H9 (cell line): ENCODE results near the gene AADACL3. TPM values are rescaled to one million over a fixed set of nuclear protein-coding genes. Genes with fewer than 3 reads are reported as not detected.

ENCODE experiments used
- DNase-seq: peaks from one replicate; pipeline ENCODE4 v3.0.0-alpha.2; 2017
- H2AFZ ChIP-seq: one replicate; pipeline ENCODE4 v1.6.1; 2013; ENCODE audit warnings: mild to moderate bottlenecking, low read length, control low read depth, moderate library complexity
- H2AK5ac ChIP-seq: 2 replicates; pipeline ENCODE4 v1.6.1; 2013; ENCODE audit warnings: low read length, control low read depth, mixed read lengths; ENCODE audit not compliant: insufficient read length
- H2BK120ac ChIP-seq: one replicate; pipeline ENCODE4 v1.6.1; 2013; ENCODE audit warnings: low read depth, mild to moderate bottlenecking, low read length, control low read depth, inconsistent platforms; ENCODE audit not compliant: poor library complexity, severe bottlenecking
- H2BK12ac ChIP-seq: 2 replicates; pipeline ENCODE4 v1.6.1; 2013; ENCODE audit warnings: low read length, control low read depth, mixed read lengths, low read depth; ENCODE audit not compliant: insufficient read length
- H2BK15ac ChIP-seq: 2 replicates; pipeline ENCODE4 v1.6.1; 2013; ENCODE audit warnings: low read depth, low read length, control low read depth
- H2BK20ac ChIP-seq: one replicate; pipeline ENCODE4 v1.6.1; 2013; ENCODE audit warnings: low read depth, mild to moderate bottlenecking, low read length, control low read depth, inconsistent platforms; ENCODE audit not compliant: poor library complexity, severe bottlenecking
- H2BK5ac ChIP-seq: 2 replicates; pipeline ENCODE4 v1.6.1; 2013; ENCODE audit warnings: low read length, control low read depth, mixed read lengths; ENCODE audit not compliant: insufficient read length
- H3K14ac ChIP-seq: 2 replicates; pipeline ENCODE4 v1.6.1; 2013; ENCODE audit warnings: low read length, control low read depth; ENCODE audit not compliant: insufficient read depth
- H3K18ac ChIP-seq: 2 replicates; pipeline ENCODE4 v1.6.1; 2013; ENCODE audit warnings: low read depth, mild to moderate bottlenecking, mixed read lengths, low read length, control low read depth; ENCODE audit not compliant: insufficient read length
- H3K23ac ChIP-seq: 2 replicates; pipeline ENCODE4 v1.6.1; 2013; ENCODE audit warnings: low read length, control low read depth, mixed read lengths, low read depth; ENCODE audit not compliant: insufficient read length
- H3K23me2 ChIP-seq: 2 replicates; pipeline ENCODE4 v1.6.1; 2013; ENCODE audit warnings: low read depth, mild to moderate bottlenecking, mixed read lengths, low read length, control low read depth; ENCODE audit not compliant: insufficient read length, poor library complexity, severe bottlenecking
- H3K27ac ChIP-seq: 2 replicates; pipeline ENCODE4 v1.5.1; 2013; ENCODE audit warnings: low read length, control low read depth, mixed read lengths, low read depth; ENCODE audit not compliant: insufficient read length
- H3K27me3 ChIP-seq: 2 replicates; pipeline ENCODE4 v1.6.1; 2013; ENCODE audit warnings: low read length, control low read depth, inconsistent platforms; ENCODE audit not compliant: insufficient read depth
- H3K4ac ChIP-seq: 2 replicates; pipeline ENCODE4 v1.6.1; 2013; ENCODE audit warnings: low read depth, mild to moderate bottlenecking, control low read depth, inconsistent platforms, low read length, moderate library complexity
- H3K4me1 ChIP-seq: 2 replicates; pipeline ENCODE4 v1.6.1; 2013; ENCODE audit warnings: low read length, control low read depth, inconsistent platforms; ENCODE audit not compliant: insufficient read depth
- H3K4me2 ChIP-seq: 2 replicates; pipeline ENCODE4 v1.6.1; 2013; ENCODE audit warnings: low read length, control low read depth, mixed read lengths; ENCODE audit not compliant: insufficient read length, insufficient read depth
- H3K56ac ChIP-seq: 2 replicates; pipeline ENCODE4 v1.6.1; 2013; ENCODE audit warnings: low read depth, mild to moderate bottlenecking, mixed read lengths, low read length, control low read depth; ENCODE audit not compliant: insufficient read length
- H3K79me1 ChIP-seq: 2 replicates; pipeline ENCODE4 v1.6.1; 2013; ENCODE audit warnings: low read depth, mild to moderate bottlenecking, moderate library complexity, low read length, control low read depth, inconsistent platforms; ENCODE audit not compliant: insufficient read depth, poor library complexity, severe bottlenecking
- H3K79me2 ChIP-seq: 2 replicates; pipeline ENCODE4 v1.6.1; 2013; ENCODE audit warnings: low read length, control low read depth, inconsistent platforms; ENCODE audit not compliant: insufficient read depth
- H3K9ac ChIP-seq: 2 replicates; pipeline ENCODE4 v1.6.1; 2013; ENCODE audit warnings: low read length, control low read depth, mixed read lengths; ENCODE audit not compliant: insufficient read length; ENCODE audit errors: extremely low read depth
- H3K9me3 ChIP-seq: one replicate; pipeline ENCODE4 v1.6.1; 2013; ENCODE audit warnings: low read depth, low read length, inconsistent platforms; ENCODE audit not compliant: control insufficient read depth
- H3T11ph ChIP-seq: one replicate; pipeline ENCODE4 v1.6.1; 2013; ENCODE audit warnings: mild to moderate bottlenecking, low read length, control low read depth, inconsistent platforms
- H4K20me1 ChIP-seq: one replicate; pipeline ENCODE4 v1.6.1; 2013; ENCODE audit not compliant: control insufficient read depth, insufficient read length, insufficient read depth
- H4K5ac ChIP-seq: 2 replicates; pipeline ENCODE4 v1.6.1; 2013; ENCODE audit warnings: low read depth, mild to moderate bottlenecking, mixed read lengths, low read length, control low read depth; ENCODE audit not compliant: insufficient read length
- H4K8ac ChIP-seq: replicated peaks from 2 replicates; pipeline ENCODE4 v1.6.1; 2013; ENCODE audit warnings: low read length, control low read depth, mixed read lengths, low read depth; ENCODE audit not compliant: insufficient read length
- H4K91ac ChIP-seq: 2 replicates; pipeline ENCODE4 v1.6.1; 2013; ENCODE audit warnings: low read depth, mild to moderate bottlenecking, moderate library complexity, mixed read lengths, low read length, control low read depth; ENCODE audit not compliant: insufficient read length
- H3K27ac Mint-ChIP-seq, 3 experiments: 2 replicates in 2 of 3; 3 replicates in 1 of 3; pipeline ENCODE4 v1.8.0; 2020 to 2021; ENCODE audit warnings: mixed read lengths in 3 of 3, mild to moderate bottlenecking in 1 of 3, moderate library complexity in 1 of 3
- H3K27me3 Mint-ChIP-seq: 2 replicates; pipeline ENCODE4 v1.8.0; 2021; ENCODE audit warnings: low read depth, mild to moderate bottlenecking, moderate library complexity, mixed read lengths
- H3K36me3 Mint-ChIP-seq, 3 experiments: 2 replicates in 2 of 3; 3 replicates in 1 of 3; pipeline ENCODE4 v1.8.0; 2020 to 2021; ENCODE audit warnings: low read depth in 3 of 3, mixed read lengths in 3 of 3; ENCODE audit not compliant: insufficient read depth in 1 of 3
- H3K4me1 Mint-ChIP-seq, 2 experiments: 2 replicates each; pipeline ENCODE4 v1.8.0; 2020; ENCODE audit warnings: mixed read lengths in 2 of 2
- H3K4me3 Mint-ChIP-seq, 2 experiments: 2 replicates in 1 of 2; 3 replicates in 1 of 2; pipeline ENCODE4 v1.8.0; 2020 to 2021; ENCODE audit warnings: mild to moderate bottlenecking in 2 of 2, mixed read lengths in 2 of 2, moderate library complexity in 1 of 2
- H3K9me3 Mint-ChIP-seq, 2 experiments: 2 replicates in 1 of 2; 3 replicates in 1 of 2; pipeline ENCODE4 v1.8.0; 2020; ENCODE audit warnings: mild to moderate bottlenecking in 2 of 2, mixed read lengths in 2 of 2, moderate library complexity in 1 of 2
- CTCF ChIP-seq: fragments of 200-600 bp; sonication (generic); conservative IDR thresholded peaks from 3 replicates; pipeline ENCODE4 v1.8.0; 2021; ENCODE audit warnings: antibody characterized with exemption, mild to moderate bottlenecking
- WGBS: extraction: QIAGEN DNeasy Blood & Tissue Kit; methylation state at CpG from one replicate; pipeline ENCODE4 v1.1.7; 2013; ENCODE audit warnings: missing lambda C conversion rate, low lambda C conversion rate, mixed read lengths; ENCODE audit not compliant: insufficient read length; ENCODE audit errors: extremely low coverage; 5-methylcytosine and 5-hydroxymethylcytosine counted together
- total RNA-seq: library from RNA; stranded (reverse); gene quantifications from 2 replicates; pipeline ENCODE4 v1.2.1, GENCODE V29; 2021

The AADACL3 gene
- total RNA-seq, 1 experiment from 2014 or later = 0.22 TPM

- Histone ChIP-seq H3K18ac (no peak overlapping the region), H4K91ac (no peak overlapping the region), H3K27ac (no peak overlapping the region), H3K9me3 (no peaks in the 10 kb centered on the region), H3K9ac (no peak overlapping the region), H3K23ac (no peak overlapping the region), H3K14ac (no peak overlapping the region), H4K8ac (no peak overlapping the region), H3K4me2 (no peak overlapping the region), H4K20me1 (no peaks in the 10 kb centered on the region), H2AFZ (no peak overlapping the region), H3T11ph (no peak overlapping the region), H2BK20ac (no peak overlapping the region), H2BK5ac (no peak overlapping the region), H3K27me3 (no peaks in the 10 kb centered on the region), H2BK12ac (no peak overlapping the region), H2BK15ac (no peak overlapping the region), H4K5ac (no peak overlapping the region), H2AK5ac (no peak overlapping the region), H2BK120ac (no peak overlapping the region), H3K79me1 (no peaks in the 10 kb centered on the region), H3K56ac (no peak overlapping the region), H3K79me2 (no peaks in the 10 kb centered on the region), H3K4ac (no peak overlapping the region), H3K4me1 (no peaks in the 10 kb centered on the region), H3K23me2 (no peaks in the 10 kb centered on the region)
- no peak overlapping the region; a peak in 1 of 7 replicates for H3K27ac Mint-ChIP-seq
- peaks cover 0 to under 1% of the 10 kb centered on the region in 2 experiments; a peak in 2 of 5 replicates for H3K9me3 Mint-ChIP-seq
- no CpG with 5 or more reads among the region's 7 CpGs for WGBS
- TF ChIP-seq CTCF = no peak
- peaks cover 0 to 6% of the 10 kb centered on the region in 2 experiments; a peak in 1 of 4 replicates for H3K4me1 Mint-ChIP-seq
- H3K4me3 Mint-ChIP-seq = no peak overlapping the region
- no peaks in the 10 kb centered on the region for H3K36me3 Mint-ChIP-seq
- peaks cover 12% of the 10 kb centered on the region for H3K27me3 Mint-ChIP-seq
- no peak for DNase-seq
Measured at GRCh38 chr1:12762766-12763165, 46.9 kb downstream of the AADACL3 start.
